CD4-positive, alpha-beta T cell treated with Interleukin-15 for 1 hour (primary cell): Measurements from ENCODE around the gene EEIG1.

Experiments
- DNase-seq: peaks from one replicate; pipeline ENCODE4 v3.0.0-alpha.2; 2020

EEIG1 gene

DNA sequence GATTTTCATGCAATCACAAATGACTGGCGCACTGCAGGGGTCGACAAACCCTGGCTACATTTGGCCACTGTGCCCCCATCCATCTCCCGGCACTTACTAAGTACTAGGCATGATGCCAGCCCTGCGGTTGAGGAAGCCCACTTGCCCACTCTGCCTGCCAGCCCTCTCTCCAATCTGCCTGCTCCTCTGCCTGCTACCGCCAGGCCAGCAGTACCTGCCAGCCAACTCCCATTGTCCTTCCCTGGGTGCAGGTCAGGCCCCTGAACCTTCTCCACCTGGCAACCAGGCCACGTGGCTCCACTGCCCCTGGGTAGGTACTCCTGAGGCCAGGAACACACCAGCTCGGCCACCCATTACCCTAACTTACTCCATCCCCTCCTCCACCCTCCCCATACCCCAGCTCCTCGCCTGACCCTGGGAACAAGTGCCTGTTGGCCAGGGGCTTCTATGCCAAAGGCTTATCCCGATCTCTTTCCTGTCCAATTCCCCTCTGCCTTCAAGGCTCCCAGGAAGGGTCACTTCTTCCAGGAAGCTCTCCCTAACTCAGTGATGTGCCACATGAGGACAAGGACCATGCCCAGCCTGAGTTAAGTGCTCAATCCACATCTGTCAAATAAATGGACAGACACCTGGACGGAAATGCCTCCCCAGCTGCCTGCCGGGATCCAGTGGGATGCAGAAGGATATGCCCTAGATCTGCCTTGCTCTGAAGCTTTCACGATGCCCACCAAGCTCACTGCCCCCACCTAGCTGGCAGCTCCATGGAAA lies 6.6 kb downstream of the EEIG1 start:
- DNase-seq, result no peak

DNA sequence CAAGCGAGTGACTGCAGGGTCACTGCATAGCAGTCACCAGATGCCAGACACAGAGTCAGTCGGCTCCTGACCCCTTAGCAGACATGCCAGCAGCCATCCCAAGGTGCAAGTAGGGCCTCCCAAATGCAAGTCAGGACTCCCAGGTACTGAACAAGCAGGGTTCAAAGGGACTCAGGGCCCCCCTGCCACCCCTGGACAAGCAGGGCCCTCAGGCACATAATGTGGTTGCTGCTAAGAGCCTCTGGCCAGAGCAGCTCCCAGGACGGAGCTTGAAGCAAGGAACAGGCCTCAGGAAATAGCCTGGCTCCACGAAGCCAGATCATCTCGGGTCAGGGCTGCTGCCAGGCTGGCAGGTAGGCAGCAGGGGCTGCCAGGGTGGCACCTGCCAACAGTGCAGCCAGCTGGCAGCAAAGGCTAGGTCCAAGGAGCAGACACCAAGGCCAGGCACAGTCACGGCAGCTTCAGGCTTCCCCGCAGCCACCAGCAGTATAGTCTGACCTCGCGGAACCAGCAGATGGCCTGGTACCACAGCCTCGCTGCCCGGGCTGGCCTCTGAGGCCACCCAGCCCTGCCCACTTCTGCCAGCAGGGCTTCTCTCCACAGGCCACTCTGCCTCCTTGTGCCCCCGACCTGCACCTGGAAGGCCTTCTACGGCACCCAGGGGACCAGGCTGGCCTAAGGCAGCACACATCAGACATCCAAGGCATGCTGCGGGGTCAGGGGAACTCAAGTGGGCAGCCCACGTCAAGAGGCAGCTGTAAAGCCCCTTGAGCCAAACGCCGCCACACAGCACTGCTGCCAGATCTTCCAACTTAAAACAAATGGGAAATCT lies 7.4 kb downstream of the EEIG1 start:
- DNase-seq, result no peak

DNA sequence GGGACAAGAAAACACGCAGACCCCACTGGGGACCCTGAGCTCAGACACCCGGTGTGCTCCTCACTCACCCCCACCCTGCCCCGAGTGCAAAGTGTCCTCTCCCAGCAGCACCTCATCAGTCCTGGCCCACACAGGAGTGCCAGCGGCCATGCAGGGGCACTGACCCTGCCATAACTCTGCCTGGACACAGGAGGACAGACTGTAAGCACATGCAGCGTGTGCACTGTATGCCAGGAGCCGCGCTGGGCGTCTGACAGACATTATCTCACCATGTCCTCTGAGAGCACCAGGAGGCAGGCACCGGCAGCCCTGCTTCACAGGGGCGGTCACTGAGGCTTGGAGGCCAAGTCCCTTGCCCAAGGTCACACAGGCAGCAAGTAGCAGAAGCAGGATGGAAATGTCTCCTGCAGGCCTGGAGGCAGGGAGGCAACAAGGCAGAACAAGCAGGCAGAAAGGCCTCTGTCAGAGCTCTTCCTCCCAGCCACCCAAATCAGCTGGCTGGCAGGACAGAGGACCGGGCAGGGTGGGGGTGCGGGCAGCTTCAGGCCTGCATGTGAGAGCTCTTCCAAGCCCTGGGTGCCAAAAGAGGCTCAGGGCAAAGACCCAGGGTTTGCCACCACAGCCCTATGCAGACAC lies 8.4 kb downstream of the EEIG1 start:
- no peak for DNase-seq

DNA sequence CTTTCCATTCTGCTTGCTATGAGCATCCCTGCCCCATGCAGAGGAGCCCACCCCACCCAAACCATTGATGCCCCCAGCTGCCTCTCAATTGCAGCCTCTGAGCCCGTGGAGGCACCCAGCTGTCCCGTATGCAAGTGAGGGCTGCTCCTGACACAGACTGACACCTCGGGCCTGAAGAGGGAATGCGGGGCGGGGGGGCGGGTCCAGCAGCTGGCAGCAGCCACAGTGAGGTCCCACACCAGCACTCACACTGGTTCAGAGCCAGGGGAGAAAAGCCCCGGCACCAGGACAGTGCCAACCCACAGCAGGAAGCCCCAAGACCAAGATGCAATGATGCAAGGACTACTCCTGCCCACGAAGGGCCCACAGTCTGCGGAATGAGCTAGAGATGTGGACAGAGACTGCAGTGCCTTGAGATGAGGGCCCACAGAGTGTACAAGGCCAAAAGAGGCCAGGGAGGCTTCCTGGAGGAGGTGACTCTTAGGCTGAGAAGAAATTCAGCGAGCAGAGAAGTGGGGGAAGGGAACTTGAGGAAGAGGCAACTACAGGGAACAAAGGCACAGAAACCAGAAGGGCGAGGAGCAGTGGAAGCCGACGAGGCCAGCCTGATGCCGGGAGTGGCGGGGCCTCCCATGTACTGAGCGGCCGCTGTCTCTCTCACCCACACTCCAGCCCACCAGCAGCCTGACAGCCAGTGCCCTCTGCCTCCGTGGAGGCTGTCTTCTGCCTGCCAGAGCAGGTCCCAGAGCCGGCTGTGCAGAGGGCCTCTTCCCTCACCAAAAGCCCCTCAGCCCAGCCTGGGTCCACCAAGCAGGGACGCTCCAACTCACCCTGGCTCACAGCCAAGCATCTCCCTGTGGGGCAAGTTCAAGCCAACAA lies 9.2 kb downstream of the EEIG1 start:
- DNase-seq, result no peak

DNA sequence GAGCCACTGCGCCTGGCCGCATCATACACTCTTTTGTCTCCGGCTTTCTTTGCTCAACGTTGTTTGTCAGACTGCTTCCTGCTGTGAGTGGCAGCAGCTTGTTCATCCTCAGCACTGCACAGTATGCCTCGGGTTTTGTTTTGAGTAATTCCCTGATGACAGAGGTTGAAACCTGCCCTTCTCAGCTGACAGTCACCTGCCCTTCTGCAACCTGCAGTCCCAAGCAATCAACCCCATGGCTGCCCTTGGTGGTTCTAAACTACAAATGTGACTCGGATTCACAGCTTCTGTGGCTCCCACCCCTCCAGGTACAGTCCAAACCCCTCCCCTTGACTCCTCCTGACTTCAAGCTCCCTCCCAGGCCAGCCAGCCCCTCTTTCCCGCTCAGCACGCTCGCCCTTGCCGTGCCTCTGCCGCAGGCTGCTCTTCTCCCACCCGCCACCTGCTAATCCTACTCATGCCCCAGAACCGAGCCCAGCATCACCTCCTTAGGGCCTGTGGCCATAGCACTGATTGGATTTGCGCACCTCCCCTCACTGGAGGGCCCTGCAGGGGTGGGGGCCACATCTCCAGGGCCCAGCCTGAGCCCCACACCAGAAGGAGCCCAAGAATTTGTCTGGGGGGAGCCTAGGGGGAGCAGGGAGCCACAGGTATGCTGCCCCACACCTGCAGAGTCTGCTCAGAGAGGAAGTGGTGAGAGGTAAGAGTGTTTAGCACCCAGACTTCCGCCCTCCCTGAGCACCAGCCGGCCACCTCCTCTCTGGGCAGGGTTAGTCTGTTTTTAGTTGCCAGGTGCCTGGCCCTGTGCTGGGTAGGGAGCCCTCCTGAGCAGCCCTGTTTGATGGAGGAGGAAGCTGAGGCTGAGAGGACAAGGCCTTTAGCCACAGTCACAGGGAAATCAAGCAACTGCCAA lies 10.1 kb downstream of the EEIG1 start:
- peak; percentile 75 for DNase-seq

DNA sequence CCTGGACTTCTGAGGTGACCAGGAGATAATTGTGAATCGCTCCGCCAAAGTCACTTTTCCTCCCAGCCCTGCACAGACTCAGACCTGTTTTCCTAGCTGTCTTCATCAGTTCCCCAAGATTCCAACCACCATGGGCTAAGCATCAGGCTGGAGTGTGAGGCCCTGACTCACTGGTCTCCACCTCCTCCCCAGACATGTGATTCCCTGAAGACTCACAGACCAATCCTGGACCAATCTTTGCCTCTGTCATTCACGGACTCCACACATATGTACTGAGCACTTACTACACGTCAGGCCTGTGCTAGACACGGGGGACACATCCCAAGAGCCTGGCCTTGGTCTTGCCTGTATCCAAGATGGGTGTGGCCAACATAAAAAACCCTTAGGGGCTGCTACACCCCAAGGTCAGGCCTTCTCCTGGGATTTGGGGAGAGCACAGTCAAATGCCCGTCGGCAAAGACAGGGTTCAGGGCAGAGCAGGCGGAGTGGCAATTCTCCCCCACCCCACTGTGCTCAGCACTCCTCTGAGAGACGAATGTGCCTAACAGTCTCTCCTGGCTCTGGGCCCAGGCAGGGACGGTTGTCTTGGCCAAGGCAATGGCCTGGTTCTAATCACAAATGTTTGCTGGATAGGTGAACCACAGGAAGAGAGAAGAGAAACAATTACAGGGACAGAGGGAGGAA lies 11.9 kb downstream of the EEIG1 start:
- no peak for DNase-seq

DNA sequence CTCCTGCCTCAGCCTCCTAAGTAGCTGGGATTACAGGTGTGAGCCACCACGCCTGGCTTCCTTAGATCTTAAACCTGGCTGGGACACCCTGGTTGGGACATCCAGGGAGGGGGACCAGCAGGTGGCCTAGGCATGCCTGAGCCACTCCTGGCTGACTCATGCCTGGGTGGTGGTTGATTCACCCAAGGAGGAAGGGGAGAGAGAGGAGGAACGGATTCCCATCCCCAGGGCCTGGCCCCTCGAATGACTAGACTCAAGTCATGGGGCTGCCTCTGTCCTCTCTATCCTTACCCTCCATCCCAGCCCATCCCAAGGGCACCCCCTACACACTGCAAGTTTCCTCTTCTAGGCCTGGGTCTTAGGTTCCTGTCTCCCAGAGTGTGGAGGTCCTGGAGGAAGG lies 12.7 kb downstream of the EEIG1 start:
- DNase-seq, result no peak

DNA sequence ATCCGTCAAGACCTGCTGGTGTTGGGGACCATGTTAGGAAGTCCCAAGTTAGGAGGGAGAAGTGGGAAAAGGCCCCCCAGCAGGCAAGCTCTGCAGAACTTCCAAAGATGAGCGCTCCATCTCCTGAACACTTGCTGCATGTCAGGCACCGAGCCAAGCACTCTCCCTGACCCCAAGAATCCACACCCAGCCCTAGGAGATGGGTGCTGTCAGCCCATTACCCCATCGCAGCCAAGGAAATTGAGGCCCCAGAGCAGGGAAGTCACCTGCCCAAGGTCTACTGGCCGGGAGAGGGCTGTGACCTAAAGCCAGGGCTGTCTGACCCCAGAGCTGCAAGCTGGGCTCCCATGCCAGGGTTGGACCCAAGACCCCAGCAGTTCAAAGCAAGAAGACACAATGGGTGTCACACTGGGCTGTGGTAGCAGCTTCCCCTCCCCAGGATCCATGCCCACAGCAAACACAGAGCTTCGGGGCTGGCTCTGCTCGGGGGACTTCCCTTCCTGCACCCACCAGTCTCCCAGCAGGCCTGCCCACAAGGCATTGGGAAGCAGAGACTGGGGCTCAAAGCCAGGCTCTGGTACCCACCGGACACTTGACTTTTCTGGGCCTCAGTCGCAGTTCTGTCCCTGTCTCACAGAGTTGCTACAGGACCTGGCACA lies 13.5 kb downstream of the EEIG1 start:
- no peak for DNase-seq

DNA sequence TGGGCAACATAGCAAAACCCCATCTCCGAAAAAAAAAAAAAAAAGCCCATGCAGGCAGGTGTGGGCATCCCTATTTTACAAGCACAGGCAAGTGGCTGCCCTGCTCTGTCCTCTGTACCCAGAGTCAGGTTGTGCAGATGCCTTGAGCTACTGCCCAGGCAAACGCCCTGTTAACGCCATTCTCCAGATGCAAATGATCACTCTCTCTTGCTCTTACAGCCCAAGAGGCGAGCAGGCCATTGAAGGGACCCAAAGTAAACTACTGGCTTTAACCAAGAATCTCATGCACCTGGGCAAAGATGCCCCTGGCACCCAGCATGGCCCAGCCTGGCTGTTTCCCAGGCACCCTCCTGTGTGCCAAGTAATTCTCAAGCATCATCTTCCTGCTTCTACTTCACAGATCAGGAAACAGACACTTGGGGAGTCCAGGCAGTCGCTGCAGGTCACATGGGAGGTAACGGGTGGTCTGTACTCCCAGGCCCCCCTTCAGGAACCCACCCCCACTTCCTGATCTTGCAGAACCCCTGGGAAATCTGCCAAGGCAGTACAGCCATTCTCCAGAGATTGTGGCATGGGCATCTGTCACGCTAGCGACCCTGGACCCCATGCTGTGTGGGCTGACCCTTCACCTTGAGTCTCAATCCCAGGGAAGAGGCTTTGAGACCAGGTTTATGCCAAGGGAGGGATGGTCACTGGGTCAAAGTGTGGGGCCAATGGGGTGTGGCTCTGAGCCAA lies 14.2 kb downstream of the EEIG1 start:
- no peak for DNase-seq

DNA sequence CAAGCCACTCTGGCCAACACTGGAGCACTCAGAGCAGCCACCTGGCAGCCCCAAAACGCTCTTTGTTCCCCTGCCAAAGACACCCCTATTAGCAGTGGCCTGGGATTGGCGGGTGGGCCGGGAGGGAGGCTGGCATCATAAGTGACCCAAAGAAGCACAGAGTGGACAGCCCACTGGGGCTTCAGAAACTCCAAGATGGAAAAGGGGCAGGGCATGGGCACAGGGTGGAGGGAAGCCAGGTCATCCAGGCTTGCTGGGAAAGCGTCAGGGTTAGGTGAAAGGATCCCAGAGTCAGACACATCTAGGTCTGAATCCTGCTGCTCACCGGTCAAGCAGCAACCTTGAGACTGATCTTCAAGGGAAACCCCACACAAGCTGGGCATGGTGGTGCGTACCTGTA lies 14.8 kb downstream of the EEIG1 start:
- DNase-seq, result no peak

DNA sequence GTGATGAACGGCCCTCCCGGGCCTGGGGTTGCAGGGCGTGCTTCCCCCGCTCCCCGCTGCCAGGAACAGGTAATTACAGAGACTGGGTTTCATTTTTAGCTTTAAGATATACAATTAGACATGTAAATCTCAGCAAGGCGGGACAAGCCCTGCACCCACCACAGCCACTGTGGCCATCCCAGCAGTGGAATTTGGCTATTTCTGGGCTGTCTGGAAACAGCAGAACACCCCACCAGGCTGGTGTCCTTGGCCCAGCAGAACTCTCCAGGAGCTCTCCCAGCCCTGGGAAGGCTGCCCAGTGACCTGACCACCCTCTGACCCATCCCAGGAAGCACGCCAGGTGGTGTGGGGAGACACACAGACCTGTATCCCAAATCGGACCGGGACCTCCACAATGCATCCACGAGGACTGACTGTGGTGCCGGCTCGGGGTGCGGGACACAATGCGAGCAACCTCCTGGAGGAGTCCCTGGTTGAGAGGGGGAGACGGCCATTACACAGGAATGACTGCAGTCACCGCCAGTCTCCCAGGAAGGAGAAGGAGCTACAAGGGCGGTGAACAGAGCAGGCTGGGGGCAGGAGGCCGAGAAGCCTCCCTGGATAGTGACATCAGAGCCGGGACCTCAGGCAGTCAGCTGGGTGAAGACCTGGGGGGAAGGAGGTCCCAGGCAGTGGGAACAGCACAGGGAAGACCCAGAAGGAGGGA lies 17.3 kb downstream of the EEIG1 start:
- DNase-seq, result no peak

DNA sequence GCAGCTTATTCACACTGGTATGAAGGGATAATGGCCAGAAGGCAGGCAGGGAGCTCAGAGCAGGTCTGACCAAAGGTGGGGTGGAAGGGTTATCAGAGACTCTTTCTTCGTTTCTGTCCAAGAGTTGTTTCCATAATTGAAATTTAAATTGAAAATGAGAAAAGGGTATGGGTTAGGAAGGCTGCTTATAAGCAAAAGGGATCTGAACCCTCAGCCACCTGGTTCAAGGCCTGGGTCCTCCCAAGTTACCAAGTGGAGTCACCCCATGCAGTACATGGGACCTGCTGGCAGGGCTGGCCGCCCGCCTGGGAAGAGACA lies 17.8 kb downstream of the EEIG1 start:
- no peak for DNase-seq

DNA sequence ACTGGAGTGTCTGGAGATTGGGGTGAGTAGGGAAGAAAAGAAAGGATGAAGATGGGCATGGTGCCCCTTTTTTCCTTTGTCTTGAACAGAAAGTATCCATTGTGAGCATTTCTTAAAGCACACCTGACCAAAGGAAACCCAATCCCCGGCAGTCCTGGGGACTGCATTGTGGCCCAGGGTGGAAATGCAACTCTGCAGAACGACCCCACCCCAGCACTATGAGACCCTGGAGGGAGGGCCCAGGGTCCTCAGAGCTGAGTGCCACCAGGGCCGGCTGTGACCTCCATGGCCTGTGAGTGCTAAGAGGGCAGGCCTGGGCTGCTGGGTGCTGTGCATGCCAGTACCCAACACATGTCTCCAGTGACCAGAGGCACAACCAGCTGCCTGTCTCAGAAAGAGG lies 18.5 kb downstream of the EEIG1 start:
- DNase-seq, result no peak

DNA sequence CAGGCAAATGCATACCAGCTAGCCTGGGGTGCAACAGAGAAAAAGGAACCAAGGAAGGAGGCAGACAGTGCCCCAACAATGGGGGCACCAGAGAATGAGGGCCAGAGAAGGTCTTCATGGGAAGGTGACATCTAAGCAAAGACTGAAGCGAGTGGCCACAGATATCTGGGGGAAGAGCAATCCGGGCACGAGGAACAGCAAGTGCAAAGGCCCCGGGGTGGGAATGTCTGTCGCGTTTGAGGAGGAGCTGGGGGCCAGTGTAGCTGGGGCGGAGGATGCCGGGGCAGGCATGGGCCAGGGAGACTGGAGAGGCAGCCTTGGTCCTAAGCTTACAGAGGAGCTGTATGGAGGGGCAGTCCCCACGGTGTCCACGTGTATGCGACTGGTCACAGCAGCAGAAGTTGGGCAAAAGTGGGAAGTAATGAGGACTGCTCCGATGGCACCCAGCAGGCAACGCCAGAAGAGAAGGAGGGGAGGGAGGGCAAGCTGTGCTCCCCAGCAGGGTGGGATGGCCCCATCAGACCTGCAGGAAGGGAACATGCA lies 19.1 kb downstream of the EEIG1 start:
- DNase-seq, result no peak

DNA sequence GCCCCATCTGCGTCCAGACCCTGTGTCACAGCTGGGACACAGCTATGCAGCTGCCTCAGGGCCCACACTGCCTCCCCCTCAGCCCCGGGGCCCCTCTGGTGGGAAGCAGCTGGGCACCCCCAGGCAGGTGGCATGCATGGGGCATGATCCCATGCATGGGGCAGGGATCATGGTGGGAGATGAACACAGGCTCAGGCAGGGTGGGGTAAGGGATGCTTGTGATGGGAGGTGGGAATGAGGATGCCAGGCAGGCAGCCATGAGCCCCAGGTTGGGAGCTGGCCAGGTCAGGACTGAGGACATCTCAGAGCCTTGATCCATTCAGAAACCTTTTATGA lies 19.7 kb downstream of the EEIG1 start:
- no peak for DNase-seq

DNA sequence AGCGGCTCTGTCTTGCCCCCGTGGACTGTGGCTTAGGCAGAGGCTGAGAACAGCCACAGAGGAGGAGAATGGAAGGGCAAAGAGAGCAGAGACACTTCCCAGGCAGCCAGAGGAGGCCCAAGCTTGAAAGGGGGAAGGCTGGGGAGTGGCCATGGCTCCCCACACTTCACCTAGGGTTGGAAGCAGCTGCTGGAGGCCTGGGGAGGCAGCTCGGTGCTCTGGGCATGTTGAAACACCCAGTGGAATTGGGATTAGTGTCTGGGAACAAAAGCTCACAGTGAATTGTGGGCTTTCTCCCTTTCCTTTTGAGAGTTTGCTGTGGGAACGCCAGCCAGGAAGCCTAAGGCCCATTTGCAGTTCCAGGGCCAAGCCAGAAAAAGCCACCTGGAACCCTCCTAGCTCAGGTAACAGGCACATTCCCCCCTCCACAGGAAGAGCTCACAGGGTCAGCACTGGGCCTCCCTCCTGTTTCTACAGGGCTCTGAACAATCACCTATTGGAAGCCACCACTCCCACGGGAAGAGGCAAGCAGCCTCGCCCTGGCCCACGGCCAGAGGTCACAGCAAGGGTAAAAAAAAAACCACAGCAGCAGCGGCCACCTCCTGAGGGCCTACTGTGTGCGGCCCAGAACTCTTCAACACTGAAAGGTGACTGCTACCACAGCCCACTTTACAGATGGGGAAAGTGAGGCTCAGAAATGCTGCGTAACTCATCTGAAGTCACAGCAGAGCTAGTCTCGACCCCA lies 20.2 kb downstream of the EEIG1 start:
- no peak for DNase-seq

DNA sequence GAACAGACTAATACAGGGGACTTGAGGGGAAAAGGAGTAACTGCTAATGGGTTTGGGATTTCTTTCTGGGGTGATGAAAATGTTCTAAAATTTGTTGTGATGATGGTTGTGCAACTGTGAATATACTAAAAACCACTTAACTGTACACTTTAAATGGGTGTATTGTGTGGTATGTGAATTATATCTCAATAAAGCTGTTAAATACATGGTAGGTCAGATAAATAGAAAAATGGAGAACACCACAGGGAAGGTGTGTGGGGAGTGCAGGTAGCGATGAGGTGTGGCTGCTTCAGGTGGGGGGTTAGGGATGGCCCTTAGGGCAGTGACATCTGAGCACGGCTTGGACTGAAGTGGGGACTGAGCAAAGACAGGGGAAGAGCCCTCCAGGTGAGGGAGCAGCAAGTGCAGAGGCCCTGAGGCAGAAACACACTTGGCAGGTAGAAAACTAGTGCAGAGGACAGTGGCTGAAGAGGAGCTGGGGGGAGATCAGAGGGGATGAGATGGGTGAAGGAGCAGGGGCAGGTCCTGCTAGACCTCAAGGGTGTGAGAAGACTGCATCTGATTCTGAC lies 20.9 kb downstream of the EEIG1 start:
- DNase-seq, result no peak

DNA sequence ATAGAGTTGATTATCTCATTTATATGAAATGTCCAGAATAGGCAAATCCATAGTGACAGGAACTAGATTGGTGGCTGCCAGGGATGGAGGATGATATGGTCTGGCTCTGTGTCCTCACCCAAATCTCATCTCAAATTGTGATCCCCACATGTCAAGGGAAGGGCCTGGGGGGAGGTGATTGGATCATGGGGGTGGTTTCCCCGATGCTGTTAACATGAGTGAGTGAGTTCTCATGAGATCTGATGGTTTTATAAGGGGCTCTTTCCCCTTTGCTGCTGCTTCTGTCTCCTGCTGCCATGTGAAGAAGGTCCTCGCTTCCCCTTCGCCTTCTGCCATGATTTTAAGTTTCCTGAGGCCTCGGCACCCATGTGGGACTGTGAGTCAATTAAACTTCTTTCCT lies 21.4 kb downstream of the EEIG1 start:
- no peak for DNase-seq
